ENCODE measurements around the gene MAFF.

MAFF gene

DNA sequence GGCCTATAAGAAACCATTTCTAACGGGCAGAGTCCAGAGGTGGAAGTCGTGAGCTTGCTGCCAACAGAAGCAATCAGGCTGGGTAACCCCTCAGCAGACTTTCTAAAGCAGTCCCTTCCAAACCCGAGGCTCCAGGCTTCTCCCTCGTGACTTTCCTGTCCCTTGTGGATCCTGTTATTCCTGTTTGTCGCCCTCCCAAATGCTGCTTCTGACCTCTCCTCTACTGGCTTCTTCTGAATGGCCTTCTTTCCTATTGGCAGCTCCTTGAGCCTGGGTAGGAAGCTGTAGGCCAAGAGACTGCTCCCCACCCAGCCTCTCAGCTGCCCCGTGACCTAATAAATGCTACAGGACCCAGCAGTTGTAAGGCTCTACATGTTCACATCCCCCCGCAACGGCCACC is 35.0 kb downstream of the MAFF start:
- H3K4me3 ChIP-seq (ENCODE audit: low read length), result no peak overlapping the region
- no peak for TF ChIP-seq CTCF (conservative IDR thresholded peaks at IDR 0.05; ENCODE audit: low read length)
- no peak for DNase-seq (ENCODE audit: low read depth)

GRCh38 chr22:38238519-38239071 is 36.8 kb downstream of the MAFF start:
- peak overlapping the region; percentile 3; the same call in 1 of the 2 replicates for H3K4me3 ChIP-seq (ENCODE audit: low read length)
- no peak for TF ChIP-seq CTCF (conservative IDR thresholded peaks at IDR 0.05; ENCODE audit: low read length)
- DNase-seq (ENCODE audit: low read depth), result peak; percentile 95

DNA sequence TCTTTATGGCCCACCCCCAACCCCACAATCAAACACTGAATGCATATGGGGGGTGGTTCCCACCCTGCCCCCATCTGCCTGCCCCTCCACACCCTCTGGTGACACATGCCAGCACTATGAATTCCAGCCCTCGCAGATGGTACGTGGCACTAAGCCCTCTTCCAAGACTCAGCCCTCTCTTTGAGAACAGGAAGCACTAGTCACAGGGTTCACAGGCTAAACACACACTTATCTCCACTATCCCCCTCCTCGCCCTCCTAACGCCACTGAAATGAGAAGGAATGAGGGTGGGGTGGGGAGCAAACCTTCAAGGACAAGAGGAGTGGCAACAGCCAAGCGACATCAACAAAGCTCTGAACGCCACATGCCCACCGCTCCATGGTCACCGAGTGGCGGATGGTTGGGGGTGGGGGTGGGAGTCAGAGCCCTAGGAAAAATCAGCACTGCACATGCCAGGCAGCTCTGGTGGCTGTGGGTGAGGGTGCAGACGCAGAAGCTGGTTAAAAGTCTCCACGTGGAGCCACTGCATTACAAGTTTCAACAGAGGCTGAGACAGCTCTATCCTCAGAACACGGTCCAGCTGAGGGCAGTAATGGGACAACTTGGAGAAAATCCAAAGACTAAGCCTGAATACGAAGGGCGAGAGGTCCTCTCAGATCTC is 37.4 kb downstream of the MAFF start:
- peak; percentile 98 for DNase-seq (ENCODE audit: low read depth)
- TF ChIP-seq CTCF (conservative IDR thresholded peaks at IDR 0.05; ENCODE audit: low read length), result peak; percentile 55
- peak overlapping the region; percentile 42 for H3K4me3 ChIP-seq (ENCODE audit: low read length)

GRCh38 chr22:38240734-38241252 is 39.0 kb downstream of the MAFF start:
- TF ChIP-seq CTCF (conservative IDR thresholded peaks at IDR 0.05; ENCODE audit: low read length), result no peak
- no peak overlapping the region; the same call in 1 of the 2 replicates for H3K4me3 ChIP-seq (ENCODE audit: low read length)
- peak; percentile 85 for DNase-seq (ENCODE audit: low read depth)

DNA sequence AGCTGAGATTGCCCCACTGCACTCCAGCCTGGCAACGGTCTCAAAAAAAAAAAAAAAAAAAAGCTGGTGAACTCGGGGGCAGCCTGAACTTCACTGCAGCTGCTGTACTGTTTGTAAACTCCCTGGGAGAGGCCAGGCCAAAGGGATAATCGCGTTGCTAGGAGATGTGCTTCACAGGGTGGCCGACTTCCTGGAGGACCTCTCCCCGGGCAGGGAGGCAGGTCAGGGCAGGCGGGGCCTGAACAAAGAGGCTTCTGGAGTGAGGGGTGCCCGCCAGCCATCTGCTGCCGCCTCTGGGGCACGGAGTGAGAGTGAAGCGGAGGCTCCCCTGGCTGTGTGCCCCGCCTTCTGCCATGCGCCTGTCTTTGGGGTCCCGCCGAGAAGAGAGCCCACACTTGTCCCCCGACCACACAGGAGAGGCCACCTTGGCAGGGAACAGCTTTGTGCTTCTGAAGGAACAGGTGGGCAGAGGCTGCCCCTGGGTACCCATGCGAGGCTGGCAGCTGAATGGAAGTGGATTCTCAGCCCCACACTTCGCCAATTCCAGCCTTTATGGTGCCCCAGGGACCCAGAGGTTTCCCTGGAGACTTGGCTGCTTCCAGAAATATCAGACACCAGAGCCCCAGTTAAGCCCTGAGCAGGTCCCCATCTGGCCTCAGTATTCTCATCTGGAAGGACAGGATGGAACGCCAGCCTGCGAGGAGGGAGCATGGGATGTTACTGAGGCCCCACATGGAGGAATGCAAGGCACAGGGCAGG is 41.4 kb downstream of the MAFF start:
- no peak overlapping the region for H3K4me3 ChIP-seq (ENCODE audit: low read length)
- no peak for TF ChIP-seq CTCF (conservative IDR thresholded peaks at IDR 0.05; ENCODE audit: low read length)
- peak; percentile 48 for DNase-seq (ENCODE audit: low read depth)

DNA sequence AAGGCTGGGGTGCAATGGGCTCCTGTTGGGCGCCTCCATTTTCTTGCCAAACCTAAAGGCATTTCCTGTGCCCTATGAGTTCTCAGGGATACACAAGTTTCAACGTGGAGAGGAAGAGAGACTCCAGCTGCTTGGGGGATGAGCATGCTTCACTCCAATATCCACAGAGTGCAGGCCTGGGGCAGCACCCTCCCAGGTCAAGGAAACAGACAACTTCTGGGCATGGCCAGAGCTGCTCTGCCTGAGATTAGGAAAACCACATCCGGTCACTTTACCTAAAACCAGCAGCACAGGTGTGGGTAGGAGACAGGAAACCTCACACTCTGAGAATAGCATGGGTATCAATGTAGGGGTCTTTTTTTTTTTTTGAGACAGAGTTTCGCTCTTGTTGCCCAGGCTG is 42.3 kb downstream of the MAFF start:
- H3K4me3 ChIP-seq (ENCODE audit: low read length), result no peak overlapping the region
- TF ChIP-seq CTCF (conservative IDR thresholded peaks at IDR 0.05; ENCODE audit: low read length), result no peak
- DNase-seq (ENCODE audit: low read depth), result peak; percentile 18

Data from AG10803 (cell line).